HL-60 (cell line): Measurements from ENCODE around the gene RERE.

Experiments used
- DNase-seq, 2 experiments: peaks; one replicate each; pipeline ENCODE4 v3.0.0-alpha.2; 2010 to 2020; ENCODE audit warnings: low read depth in 1 of 2, low spot score in 1 of 2
- H3K27ac ChIP-seq: fragments of 250-450 bp; sonication (Bioruptor Pico); replicated peaks from 2 replicates; pipeline ENCODE4 v1.5.1; 2020; ENCODE audit warnings: mild to moderate bottlenecking, moderate library complexity
- H3K27me3 ChIP-seq: fragments of 250-450 bp; sonication (Bioruptor Pico); 2 replicates; pipeline ENCODE4 v1.5.1; 2021; ENCODE audit warnings: mild to moderate bottlenecking, moderate library complexity; ENCODE audit not compliant: insufficient read depth, poor library complexity, severe bottlenecking
- H3K4me3 ChIP-seq: replicated peaks from 2 replicates; pipeline ENCODE4 v1.5.1; 2011; ENCODE audit warnings: mild to moderate bottlenecking, control low read depth, low read length; ENCODE audit not compliant: insufficient read depth
- GABPA ChIP-seq: IDR thresholded peaks from 2 replicates; pipeline ENCODE4 v1.6.1; 2012; ENCODE audit warnings: low read depth
- POLR2AphosphoS5 ChIP-seq: IDR thresholded peaks from 2 replicates; pipeline ENCODE4 v1.6.1; 2012; ENCODE audit warnings: low read depth
- SPI1 ChIP-seq: IDR thresholded peaks from 2 replicates; pipeline ENCODE4 v1.6.1; 2012; ENCODE audit warnings: low read depth, mild to moderate bottlenecking, borderline replicate concordance
- TF ChIP-seq, protein P1 (sequence below): IDR thresholded peaks from 2 replicates; pipeline ENCODE4 v1.6.1; 2012; ENCODE audit warnings: low read depth; ENCODE audit not compliant: insufficient replicate concordance
- TF ChIP-seq, protein P2 (sequence below): IDR thresholded peaks from one replicate; pipeline ENCODE4 v1.5.1; 2011; ENCODE audit warnings: low read length, control low read depth, inconsistent platforms; ENCODE audit not compliant: insufficient read depth

Gene RERE

GRCh38 chr1:8651236-8651890 is 166.1 kb downstream of the RERE start:
- Histone ChIP-seq H3K27me3 (no peaks in the 10 kb centered on the region), H3K4me3 (no peak overlapping the region), H3K27ac (no peak overlapping the region)
- DNase-seq, result no peak
- TF ChIP-seq, protein P1, sequence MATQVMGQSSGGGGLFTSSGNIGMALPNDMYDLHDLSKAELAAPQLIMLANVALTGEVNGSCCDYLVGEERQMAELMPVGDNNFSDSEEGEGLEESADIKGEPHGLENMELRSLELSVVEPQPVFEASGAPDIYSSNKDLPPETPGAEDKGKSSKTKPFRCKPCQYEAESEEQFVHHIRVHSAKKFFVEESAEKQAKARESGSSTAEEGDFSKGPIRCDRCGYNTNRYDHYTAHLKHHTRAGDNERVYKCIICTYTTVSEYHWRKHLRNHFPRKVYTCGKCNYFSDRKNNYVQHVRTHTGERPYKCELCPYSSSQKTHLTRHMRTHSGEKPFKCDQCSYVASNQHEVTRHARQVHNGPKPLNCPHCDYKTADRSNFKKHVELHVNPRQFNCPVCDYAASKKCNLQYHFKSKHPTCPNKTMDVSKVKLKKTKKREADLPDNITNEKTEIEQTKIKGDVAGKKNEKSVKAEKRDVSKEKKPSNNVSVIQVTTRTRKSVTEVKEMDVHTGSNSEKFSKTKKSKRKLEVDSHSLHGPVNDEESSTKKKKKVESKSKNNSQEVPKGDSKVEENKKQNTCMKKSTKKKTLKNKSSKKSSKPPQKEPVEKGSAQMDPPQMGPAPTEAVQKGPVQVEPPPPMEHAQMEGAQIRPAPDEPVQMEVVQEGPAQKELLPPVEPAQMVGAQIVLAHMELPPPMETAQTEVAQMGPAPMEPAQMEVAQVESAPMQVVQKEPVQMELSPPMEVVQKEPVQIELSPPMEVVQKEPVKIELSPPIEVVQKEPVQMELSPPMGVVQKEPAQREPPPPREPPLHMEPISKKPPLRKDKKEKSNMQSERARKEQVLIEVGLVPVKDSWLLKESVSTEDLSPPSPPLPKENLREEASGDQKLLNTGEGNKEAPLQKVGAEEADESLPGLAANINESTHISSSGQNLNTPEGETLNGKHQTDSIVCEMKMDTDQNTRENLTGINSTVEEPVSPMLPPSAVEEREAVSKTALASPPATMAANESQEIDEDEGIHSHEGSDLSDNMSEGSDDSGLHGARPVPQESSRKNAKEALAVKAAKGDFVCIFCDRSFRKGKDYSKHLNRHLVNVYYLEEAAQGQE, result no peak
- TF ChIP-seq SPI1 (no peak), GABPA (no peak), POLR2AphosphoS5 (no peak)
- TF ChIP-seq, protein P2, sequence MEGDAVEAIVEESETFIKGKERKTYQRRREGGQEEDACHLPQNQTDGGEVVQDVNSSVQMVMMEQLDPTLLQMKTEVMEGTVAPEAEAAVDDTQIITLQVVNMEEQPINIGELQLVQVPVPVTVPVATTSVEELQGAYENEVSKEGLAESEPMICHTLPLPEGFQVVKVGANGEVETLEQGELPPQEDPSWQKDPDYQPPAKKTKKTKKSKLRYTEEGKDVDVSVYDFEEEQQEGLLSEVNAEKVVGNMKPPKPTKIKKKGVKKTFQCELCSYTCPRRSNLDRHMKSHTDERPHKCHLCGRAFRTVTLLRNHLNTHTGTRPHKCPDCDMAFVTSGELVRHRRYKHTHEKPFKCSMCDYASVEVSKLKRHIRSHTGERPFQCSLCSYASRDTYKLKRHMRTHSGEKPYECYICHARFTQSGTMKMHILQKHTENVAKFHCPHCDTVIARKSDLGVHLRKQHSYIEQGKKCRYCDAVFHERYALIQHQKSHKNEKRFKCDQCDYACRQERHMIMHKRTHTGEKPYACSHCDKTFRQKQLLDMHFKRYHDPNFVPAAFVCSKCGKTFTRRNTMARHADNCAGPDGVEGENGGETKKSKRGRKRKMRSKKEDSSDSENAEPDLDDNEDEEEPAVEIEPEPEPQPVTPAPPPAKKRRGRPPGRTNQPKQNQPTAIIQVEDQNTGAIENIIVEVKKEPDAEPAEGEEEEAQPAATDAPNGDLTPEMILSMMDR, result no peak

DNA sequence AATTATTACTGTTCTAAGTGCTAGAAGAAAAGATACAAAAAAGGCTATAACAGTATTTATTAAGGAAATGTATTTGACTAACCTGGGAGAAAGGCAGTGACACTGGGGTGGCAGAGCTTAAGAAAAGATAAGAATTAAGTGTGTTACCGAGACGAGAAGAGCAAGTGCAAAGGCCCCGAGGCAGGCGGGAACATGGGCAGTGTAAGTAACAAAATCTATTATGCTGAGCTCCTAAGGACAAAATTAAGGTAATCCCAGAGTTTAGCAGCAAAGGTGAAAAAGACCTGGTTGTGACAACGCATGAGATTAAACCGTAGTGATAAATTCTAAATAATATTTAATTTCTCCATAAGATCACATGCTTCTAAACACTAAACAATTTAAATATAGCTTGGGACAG is 167.6 kb downstream of the RERE start:
- DNase-seq, result no peak
- H3K27ac ChIP-seq, result no peak overlapping the region
- H3K27me3 ChIP-seq, result no peaks in the 10 kb centered on the region
- no peak overlapping the region for H3K4me3 ChIP-seq
- no peak for TF ChIP-seq POLR2AphosphoS5
- TF ChIP-seq SPI1, result no peak
- no peak for TF ChIP-seq GABPA
- TF ChIP-seq, protein P1, result no peak
- TF ChIP-seq, protein P2, result no peak

- no peak overlapping the region for H3K27ac ChIP-seq
- TF ChIP-seq POLR2AphosphoS5 (no peak), GABPA (no peak), SPI1 (no peak)
- TF ChIP-seq, protein P1, result no peak
- TF ChIP-seq, protein P2, result no peak
- H3K4me3 ChIP-seq, result no peak overlapping the region
- no peak for DNase-seq
- H3K27me3 ChIP-seq, result no peaks in the 10 kb centered on the region
Measured at GRCh38 chr1:8649027-8649426, 168.4 kb downstream of the RERE start.
